Activated CD4-positive, alpha-beta T cell treated with anti-CD3 and anti-CD28 coated beads, Interleukin-2, amount 50 U/mL, for 1 hour (primary cell): ENCODE data around the gene NCOA7.
"Not testable (repeated sequence)": the region's sequence is repeated elsewhere in the genome, so short reads cannot be mapped to it uniquely, and the experiment has no call there.

Source experiments
- DNase-seq: peaks from one replicate; pipeline ENCODE4 v3.0.0-alpha.2; 2020

Gene NCOA7

DNA sequence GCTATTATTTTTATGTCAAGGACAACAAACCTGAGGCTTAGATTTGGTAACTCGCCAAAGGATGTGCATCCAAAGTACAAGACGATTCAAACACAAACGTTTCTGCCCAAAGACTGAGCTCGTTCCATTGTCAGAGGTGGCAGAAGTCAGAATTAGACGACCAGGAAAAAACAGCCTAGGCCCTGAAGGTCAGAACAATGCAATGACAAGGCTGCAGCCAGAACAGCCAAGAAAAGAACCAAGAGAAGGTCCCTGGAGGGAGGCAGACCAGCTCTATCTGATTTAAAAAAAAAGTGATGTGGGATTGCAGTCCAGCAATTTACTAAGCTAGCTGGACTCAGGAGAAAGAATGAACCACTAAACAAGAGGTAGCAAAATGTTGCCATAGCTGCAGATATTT, 54.2 kb downstream of the NCOA7 start:
- no peak for DNase-seq

DNA sequence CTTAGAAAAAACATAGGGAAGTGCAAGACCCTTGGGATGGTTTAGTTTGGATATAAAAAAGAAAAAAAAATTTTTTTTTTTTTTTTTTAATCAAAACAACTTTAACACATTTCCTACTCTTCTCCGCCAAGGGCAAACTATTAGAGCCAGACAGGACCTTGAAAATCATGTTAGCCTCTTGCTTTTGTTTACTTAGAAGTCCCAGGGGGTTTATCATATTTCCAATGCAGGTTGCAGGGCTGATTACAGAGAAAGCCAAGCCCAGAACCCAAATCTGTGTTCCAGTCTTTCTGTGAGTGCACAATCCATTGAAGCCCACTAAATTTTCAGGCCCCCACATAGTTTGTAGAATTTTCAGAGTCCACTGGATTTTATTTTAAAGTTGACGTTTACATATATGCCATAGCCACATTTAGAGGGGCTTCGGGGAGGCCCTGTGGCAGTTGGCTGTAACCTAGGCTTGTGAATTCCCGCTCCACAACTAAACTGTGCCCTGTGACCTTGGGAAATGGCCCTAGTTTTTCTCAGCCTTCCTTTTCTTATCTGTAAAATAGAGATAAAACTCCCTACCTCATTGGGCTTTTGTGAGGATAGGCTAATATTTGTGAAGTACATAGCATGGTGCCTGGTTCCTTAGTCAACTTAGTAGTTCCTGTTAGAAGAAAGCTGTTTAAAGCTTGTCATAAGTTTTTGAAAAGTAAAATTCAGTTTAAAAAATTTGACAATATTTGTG, 55.7 kb downstream of the NCOA7 start:
- no peak for DNase-seq

DNA sequence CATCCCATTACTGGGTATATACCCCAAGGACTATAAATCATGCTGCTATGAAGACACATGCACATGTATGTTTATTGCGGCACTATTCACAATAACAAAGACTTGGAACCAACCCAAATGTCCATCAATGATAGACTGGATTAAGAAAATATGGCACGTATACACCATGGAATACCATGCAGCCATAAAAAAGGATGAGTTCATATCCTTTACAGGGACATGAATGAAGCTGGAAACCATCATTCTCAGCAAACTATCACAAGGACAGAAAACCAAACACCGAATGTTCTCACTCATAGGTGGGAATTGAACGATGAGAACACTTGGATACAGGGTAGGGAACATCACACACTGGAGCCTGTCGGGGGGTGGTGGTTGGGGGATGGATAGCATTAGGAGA, 57.5 kb downstream of the NCOA7 start:
- not testable (repeated sequence) for DNase-seq

DNA sequence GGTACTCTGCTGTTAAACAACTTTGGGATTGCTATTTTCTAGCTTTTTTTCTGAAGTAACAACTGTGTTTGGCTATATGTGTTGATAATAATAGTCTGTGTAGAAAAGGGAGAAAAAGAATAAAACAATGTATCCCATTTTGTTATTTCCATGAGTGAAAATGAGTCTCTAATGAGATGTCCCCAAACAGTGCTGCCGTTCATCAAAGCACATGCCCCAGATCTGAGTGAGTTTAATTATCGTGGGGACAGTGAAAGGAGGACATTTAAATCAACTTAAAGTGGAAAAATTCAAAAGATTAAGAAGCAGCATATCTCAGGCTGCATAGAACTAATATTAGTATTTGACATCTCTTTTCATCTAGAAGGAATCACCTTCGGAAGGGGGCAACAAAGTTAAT, 59.6 kb downstream of the NCOA7 start:
- no peak for DNase-seq

DNA sequence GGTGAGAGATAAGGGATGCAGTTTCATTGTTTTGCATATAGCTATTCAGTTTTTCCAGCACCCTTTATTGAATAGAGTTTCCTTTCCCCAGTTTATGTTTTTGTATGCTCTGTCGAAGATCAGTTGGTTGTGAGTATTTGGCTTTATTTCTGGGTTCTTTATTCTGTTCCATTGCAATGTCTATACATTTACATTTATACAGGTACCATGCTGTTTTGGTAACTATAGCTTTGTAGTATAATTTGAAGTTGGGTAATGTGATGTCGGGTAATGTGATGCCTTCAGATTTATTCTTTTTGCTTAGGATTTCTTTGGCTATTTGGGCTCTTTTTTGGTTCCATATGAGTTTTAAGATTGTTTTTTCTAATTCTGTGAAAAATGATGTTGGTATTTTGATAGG, 61.8 kb downstream of the NCOA7 start:
- no peak for DNase-seq

DNA sequence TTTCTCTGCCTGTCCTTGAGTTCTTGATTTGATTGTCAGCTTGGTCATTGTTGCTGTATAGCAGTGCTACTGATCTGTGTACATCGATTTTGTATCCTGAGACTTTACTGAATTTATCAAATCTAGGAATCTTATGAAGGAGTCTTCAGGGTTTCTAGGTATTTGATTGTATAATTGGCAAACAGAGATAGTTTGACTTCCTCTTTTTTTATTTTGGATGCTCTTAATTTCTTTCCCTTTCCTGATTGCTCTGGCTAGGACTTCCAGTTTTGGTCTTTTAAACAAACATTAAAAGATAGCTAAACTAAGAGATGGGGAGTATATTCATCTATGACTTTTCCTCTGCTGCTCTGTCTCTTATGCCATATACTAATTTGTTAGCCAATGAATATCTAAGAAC, 62.4 kb downstream of the NCOA7 start:
- no peak for DNase-seq

DNA sequence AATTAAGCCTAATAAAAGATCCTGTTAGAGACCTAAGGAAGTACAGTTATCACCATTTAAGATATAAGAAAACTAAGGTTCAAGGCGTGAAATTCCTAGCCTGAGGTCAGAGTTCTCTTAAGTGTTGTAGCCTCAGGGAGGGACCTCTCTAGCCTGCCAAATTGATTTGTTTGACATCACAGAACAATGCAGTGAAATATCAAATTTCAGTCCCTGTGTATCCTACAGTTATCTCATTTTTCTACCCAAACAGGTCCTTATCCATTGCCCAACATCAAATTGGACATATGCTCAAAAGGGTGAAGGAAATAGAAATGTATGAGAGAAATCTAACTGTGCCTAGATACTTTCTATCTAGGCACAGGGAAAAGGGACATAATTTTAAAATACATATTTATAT, 63.0 kb downstream of the NCOA7 start:
- no peak for DNase-seq

DNA sequence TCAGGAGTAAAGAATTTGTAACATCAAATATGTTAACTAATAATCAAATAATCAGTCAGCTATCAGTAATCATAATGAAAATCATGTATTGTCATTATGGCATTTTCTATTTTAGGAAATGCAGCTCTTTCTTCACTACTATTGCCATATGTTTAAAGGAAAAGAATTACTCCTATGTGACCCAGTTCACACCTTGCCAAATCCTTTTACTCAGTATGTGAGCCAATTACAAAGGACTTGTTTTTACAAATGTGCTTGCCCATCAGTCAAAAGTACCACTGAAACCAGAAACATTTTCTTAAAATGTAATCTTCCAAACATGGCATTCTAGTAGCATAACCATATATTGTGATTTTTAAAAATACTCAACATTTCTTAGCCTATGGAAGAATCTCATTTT, 63.6 kb downstream of the NCOA7 start:
- DNase-seq = no peak

DNA sequence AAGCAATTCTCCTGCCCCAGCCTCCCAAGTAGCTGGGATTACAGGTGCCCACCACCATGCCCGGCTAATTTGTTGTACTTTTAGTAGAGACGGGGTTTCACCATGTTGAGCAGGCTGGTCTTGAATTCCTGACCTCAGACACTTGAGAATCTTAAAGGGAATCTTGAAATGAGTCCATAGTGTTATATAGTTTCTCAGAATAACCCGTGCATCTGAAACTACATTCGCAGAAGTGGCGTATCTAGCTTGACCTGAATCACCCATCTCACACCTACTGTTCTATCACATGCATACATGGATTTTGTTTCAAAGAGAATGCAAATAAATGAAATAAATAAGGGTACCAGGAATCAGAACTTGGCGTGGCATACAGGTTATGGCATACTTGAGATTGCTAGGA, 65.0 kb downstream of the NCOA7 start:
- DNase-seq = no peak

DNA sequence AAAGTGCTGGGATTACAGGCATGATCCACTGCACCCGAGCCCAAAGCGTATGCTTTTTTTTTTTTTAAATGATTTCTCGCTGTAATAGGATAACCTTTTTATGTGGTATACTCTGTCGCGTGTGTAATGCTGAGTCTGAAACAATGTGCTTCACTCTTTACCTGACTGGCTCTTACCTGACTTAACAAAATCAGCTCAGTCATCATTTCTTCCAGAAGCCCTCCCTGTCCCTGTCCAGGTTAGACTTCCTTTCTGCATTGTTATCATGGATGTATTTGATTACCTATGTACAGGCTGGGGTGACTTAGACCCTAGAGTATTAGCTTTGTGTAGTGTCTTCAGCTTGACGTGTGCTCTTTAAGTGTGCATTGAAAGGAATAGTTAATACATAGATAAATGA, 67.1 kb downstream of the NCOA7 start:
- DNase-seq = no peak

DNA sequence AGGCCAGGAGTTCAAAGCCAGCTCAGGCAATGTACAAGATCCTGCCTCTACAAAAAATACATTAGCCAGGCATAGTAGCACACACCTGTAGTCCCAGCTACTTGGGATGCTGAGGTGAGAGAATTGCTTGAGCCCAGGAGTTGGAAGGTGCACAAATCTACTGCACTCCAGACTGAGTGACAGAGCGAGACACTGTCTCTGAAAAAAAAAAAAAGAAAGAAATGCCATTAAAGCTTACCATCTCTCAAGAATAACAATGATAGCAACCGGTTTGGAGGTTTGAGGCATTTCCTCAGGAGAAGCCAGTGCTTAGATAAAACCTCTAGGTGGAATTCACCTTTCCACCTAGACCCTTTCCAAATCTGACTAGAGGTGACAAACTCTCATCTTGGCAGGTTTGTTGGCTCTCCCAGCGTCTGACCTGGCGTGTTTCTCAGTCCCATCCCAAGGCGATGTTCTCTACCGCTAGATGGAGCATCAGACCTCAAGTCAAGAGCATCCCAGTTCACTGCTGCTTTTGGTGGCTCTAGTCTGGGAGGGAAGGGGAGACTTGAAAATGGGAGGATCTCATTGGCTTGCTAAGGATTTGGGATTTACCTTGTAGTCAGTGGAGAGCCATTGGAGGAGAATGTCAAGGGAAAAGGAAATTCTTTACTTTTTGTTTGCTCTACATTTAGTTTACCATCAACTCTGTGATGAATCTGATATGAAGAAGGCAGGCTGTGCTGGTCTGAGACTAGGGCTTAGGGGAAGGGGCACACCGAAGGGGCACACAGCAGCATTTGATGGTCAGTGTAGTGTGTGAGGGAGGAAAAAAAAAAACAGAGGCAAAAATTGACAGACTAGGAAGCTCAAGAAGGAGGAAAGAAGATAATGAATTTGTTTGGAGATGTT, 67.9 kb downstream of the NCOA7 start:
- DNase-seq = peak; percentile 13

DNA sequence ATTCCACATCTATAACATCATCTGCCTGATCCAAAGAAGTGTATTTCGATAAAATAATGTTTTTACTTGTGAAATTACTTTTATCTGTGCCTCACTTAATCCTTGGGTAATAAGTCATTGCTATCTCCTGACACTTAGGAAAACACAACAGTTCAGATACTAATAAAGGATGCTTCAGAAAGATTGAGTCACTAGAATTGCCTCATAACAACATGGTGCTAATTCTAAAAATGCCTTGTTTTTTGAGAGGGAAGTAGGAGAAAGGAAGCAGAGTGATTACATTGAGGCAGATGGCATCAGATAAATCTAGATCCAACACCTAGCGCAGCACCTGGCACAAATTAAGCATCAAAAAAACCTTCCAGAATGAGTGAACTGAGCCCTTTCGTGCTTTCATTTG, 69.0 kb downstream of the NCOA7 start:
- DNase-seq = no peak

DNA sequence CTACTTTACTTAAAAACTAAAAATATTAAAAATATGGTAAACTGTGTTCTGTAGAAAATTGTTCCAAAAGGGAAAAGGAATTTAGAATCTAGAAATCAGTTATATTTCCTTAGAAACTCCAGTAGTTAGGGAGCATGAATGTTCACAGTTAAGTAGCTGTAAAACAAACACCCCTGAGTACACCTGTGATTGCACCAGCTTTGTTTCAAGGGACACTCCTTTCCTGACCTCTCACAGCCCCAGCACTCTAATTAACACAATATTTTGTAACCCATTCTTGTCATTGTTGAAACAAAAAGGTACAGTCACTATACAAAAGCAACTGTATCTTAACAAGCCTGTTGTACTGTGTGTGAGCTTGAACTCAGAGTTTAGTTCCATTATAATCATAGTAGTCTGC, 72.3 kb downstream of the NCOA7 start:
- no peak for DNase-seq

DNA sequence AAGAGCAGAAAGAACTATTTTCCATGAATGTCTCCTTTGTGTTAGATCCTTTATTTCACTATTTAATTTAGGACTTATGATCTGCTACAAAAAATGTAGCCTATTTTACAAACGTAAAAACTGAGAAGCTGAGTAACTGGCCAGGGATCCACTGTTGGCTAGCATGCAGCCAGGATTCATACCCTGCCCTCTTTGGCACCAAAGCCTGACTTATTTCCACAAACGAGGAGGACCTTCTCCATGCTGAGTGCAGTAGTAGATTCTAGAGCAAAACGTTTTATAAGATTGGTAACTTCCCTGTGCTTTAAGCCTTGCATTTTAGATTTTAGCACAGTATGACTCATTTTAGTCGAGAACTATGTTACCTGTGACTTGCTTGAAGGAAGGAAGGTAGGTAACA, 74.3 kb downstream of the NCOA7 start:
- DNase-seq = no peak

DNA sequence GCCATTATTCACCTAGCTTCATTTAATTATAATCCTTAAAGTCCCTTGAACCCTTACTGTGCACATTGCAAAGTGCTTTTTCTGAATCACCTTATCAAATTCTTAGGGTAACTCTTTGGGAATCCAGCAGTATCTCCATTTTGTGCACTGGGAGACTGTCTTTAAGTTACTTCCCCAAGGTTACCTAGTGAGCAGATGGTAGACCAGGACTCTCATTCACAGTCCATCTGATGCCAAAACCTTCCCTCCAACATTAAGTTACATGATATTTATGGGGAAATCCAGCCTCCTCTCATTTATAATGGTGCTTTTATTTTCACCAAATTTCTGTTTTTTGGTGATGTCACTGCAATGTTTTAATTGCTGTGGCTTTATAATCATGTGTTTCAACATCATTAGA, 75.7 kb downstream of the NCOA7 start:
- no peak for DNase-seq

DNA sequence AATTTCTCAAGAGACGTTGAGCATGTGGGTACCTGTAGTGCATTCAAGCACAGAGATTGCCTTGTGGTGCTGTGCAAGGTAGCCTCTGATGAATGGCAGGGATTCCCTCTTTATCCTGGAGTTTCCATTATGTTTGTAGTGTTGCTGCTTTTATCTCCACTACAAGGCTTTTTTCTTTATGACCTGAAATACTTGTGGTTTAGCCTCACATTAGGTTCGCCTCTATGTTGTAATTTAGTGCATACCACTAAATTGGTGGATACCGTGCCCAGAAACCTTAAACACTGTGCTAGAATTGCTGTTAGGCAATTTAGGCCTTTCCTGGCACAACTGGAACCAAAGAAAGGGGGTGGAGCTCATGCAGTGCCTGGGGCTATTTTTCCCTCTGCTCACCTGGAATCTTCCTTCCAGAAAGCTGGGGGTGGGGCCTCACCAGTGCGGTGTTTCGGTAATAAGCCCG, 76.8 kb downstream of the NCOA7 start:
- no peak for DNase-seq

DNA sequence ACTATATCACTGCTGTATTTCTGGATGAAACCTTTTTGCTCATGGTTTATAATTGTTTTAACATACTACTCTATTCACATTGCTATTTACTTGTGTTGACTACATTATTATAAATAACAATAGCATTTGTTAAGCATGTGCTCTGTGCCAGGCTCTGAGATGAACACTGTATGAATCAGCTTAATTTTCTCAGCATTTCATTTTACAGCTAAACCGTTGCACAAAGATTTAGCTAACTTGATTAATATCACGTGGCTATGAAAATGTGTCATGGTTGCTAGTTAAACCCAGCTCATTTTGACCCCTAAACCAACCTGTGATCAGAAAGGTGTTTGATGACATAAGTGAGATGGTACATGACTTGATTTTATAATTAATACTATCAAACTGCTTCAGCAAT, 77.5 kb downstream of the NCOA7 start:
- DNase-seq = no peak

DNA sequence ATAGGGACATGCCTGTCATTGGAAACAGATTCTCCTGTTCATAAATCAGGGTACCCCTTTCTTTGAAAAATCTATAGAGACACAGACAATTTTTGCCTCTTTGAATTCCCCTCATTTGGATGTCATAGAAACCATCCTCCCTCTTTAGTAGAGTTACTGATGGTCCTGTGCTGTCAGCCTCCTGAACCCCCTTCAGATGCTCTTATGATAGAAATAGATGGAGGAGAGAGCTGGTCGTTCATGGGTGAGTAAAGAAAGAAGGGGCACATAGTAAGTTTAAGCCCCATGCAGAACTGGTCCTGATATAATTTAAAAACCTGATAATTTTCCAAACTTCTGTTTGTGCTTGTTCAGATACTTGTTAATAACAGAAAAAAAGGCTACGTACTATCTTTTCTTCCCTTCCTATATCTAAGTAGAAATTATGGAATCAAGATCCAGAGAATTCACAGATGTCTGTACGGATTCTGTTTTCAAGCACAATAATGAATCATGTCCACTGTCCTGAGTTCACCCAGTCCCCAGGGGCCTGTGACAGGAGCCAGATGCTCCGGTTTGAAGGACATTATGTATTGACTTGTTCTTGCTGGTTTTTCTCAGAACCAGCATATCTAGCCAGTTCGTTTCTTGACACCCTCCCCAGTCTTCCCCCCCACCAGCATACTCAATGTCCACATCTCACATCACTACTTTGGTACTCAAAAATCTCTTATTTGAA, 78.1 kb downstream of the NCOA7 start:
- DNase-seq = no peak

DNA sequence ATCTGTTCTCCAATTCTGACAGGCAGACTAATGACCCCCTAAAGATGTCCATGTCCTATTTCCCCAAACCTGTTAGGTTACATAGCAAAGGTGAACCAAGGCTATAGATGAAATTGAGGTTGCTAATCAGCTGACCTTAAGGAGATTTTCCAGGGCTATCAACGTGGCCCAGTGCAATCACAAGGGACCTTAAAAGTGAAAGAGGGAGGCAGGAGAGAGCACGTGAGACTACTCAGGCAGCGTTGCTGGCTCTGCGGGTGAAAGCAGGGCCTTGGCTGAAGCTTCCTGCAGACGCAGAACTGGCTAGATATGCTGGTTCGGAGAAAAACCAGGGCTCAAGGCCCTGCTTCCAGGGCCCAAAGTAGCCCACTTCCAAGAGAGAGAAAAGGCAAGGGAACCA, 78.7 kb downstream of the NCOA7 start:
- DNase-seq = no peak

DNA sequence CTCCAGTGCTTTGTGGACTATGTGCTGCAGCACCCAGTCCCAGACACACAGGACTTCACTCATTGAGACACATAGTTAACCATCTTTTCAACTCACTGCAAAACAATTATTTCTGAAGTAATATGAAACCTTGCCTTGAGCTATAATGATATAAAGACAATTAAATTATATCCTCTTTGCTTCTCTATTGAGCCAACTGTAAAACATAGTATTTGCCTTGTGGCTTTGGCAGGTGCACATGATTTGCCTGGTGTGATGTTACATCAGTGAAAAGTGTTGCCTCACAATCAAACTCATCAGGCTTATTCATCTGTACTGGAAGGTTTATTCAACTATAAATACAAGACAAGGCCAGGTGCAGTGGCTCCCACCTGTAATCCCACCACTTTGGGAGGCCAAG, 80.6 kb downstream of the NCOA7 start:
- no peak for DNase-seq

DNA sequence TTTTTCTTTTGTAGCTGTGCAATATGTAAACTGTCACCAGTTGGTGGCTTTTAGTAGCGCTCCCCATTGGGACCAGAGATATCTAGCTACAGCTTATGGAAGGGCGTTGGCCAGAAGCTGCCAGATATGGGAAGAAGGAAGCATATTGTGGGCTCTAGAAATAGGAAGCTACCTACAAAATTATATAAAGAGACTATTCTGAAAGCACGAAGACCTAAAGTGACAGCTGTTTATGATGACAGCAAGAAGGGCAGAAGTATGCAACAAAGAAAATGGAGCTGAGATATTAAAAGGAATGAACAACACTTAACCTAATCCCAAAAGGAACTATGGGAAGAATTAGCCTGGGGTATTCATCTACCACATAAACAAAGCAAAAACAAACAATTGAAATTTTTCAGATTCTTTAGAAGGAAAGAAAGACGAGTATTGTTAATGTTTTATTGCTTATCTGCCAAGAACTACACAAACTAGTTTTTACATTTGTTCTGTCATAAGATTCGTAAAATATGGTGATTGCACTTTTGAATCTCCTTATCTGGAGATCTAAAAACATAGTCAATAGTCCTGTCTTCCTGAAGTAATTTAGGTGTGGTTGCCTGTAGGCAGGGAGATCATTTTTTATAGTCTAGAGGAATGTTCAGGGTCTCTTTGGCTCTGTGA, 81.6 kb downstream of the NCOA7 start:
- DNase-seq = no peak

DNA sequence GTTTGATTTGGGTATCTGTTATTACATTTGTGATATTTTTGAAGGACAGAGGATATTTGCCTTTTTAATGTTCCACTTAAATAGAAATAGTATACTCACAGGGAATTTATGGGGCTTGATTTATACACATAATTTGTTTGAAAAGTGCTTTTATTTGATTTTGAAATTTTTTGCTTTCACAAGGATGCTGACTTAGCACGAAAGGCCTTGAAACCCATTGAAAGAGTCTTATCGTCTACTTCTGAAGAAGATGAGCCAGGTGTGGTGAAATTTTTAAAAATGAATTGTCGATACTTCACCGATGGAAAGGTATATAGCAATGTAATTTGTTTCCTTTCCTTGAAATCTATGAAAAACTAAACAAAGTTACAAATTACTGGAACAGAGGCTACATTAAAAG, 91.5 kb downstream of the NCOA7 start:
- DNase-seq = no peak
